GM18505 (cell line): ENCODE results near the gene F5.
"Not testable (repeated sequence)": the region's sequence is repeated elsewhere in the genome, so short reads cannot be mapped to it uniquely, and the experiment has no call there.

Experiments used
- ATAC-seq: cut with Tn5 transposase; IDR thresholded peaks from one replicate; pipeline ENCODE4 v1.9.1; 2021; ENCODE audit not compliant: unreplicated experiment
- POLR2A ChIP-seq: IDR thresholded peaks from 4 replicates; pipeline ENCODE4 v1.6.1; 2011; ENCODE audit warnings: borderline replicate concordance; ENCODE audit not compliant: insufficient read depth, insufficient read length; ENCODE audit errors: extremely low read depth

F5 gene

DNA sequence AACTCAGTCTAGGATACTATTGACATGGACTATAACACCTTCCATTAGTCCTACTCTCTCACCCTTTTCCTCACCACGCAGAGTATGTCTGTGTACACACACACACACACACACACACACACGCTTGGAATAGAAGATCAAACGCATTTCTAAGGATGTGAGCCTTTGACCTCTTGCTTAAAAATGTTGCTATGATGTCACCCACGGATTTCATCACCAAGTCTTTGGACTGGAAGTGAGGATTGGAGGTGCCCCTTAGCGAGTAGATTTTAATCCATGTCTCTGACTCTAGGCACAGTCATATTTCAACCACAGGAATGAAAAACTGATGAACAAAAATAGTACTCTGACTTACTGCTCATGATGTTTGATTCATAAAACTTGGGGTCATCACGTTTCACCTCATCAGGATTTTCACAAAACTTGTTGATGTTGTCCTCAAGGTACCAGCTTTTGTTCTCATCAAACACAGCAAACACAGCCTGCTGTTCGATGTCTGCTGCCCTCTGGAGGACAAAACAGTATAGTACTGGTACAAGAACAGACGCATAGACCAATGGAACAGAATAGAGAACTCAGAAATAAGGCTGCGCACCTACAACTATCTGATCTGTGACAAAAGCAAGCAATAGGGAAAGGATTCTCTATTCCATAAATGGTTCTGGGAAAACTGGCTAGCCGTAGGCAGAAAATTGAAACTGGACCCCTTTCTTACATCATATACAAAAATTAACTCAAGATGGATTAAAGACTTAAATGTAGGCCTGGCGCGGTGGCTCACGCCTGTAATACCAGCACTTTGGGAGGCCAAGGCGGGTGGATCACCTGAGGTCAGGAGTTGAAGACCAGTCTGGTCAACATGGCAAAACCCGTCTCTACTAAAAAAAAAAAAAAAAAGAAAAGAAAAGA, 39.9 kb downstream of the F5 start:
- TF ChIP-seq POLR2A: no peak
- ATAC-seq: no peak

DNA sequence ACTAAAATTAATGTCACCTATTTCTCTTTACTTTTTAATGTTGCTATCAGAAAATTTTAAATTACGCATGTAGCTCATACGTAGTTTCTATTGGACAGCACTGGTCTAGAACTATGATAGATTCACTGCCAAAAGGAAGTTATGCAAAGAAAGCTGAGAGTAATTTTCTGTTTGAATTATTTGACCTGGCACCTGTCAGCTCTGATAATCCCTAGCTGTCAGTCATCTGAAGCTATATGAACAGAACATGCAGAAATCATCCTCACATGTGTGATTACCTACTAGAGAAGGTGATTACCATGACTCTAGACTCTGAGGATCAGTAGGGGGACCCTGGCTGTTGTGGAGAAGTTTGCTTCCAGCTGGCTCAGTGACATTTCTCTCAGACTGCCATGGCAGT, 40.8 kb downstream of the F5 start:
- no peak for TF ChIP-seq POLR2A
- no peak for ATAC-seq

DNA sequence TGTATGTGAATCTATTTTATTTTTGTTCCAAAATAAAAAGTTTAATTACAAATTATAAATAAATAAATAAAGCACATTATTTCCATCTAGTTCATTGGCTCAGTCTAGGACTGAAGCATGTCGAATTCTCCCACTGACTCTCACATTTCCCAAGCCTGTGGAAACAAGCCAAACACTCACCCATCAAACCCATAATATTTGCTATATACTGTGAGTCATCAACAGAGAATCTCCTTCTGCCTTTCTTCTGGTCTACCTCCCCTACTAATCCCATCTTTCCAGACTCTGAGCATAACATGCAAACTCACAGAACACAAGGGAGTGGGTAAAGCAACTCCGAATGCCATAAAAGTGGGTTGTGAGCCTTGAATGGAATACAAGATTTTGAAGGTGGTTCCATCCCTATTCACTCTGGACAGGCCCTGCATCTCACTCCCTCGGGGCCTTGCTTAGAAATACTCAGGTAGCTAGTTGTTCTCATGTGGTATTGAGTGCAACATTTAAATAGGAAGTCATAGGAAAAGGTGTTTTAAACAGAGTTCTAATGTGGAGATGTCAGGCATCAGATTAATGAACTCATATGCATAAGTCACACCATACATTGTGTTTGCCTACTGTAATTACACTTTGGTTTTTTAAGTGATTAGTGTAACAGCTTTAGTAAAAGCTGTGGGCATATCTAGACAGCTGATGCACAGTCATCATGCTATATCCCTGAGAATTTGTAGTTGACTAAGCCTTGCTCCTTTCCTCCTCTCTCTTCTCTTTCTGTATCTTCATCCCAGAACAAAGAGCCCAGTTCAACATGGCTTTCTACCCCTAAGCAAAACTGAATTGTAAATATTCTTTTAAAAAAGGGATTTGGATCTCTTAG, 47.0 kb downstream of the F5 start:
- no peak for ATAC-seq
- no peak for TF ChIP-seq POLR2A

DNA sequence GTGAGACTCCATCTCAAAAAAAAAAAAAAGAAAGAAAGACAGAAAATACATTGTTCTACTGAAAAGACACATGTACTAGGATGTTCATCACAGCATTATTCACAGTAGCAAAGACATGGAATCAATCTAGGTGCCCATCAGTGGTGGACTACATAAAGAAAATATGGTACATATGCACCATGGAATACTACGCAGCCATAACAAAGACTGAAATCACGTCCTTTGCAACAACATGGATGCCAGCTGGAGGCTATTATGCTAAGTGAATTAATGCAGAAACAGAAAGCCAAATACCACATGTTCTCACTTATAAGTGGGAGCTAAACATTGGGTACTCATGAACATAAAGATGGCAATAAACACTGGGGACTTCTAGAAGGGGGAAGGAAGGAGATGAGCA, 51.6 kb downstream of the F5 start:
- ATAC-seq: no peak

DNA sequence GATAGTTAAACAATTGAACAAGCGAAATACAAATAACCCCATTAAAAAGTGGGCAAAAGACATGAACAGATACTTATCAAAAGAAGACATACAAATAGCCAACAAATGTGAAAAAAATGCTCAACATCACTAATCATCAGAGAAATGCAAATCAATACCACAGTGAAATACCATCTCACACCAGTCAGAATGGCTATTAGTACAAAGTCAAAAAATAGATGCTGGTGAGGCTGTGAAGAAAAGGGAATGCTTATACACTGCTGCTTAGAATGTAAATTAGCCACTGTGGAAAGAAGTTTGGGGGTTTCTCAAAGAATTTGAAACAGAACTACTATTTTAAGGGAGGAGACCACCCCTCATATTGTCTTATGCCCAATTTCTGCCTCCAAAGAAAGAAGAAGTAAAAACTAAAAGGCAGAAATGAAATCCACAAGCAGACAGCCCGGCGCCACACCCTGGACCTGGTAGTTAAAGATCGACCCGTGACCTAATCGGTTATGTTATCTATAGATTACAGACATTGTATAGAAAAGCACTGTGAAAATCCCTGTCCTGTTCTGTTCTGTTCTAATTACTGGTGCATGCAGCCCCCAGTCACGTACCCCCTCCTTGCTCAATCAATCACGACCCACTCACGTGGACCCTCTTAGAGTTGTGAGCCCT, 52.6 kb downstream of the F5 start:
- not testable (repeated sequence) for ATAC-seq

More for the DNA sequence above, 51.6 kb downstream of the F5 start:
- no peak for TF ChIP-seq POLR2A

DNA sequence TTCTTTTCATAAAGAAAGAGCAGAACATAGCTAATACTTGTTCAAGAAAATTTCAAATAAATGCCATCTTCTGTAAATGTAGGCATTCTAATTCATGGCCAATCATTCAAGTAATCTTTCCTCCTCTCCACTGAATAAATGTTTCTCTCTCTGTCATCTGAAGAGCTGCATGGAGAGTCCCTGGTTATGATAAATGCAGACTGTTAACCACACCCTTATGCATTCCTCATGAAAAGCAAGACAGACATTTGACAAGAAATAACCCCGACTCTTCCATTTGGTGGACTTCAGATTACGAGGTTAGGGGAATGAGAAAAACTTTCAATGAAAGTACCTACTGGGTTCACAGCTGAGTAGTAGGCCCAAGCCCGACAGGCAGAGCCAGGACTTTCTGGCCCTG, 55.8 kb downstream of the F5 start:
- no peak for TF ChIP-seq POLR2A
- ATAC-seq: no peak

DNA sequence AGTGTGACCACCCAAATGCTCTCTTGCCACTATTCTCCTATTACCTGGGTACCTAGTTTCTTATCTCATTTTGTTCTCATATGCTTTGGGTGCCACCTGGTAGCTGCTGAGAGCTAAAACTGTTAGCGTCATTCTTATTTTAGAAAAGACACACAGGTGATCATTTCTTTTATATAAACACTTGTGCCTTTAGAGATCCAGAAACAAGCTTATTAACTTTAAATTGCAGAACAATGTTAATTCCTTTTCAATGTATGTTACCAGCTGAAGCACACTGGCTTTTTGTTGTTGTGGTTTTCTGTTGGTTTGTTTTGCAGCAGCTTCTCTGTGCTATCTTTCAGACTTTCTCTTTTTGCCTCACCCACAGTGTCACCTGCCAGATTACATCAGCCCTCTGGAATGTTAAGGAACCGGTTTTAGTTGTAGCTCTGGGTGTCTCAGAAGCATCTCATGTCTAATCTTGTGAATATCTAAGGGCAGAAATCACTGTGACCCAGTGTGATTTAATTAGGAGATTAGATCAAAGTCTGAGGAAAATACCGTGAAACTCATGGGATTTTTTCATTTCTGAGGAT, 57.1 kb downstream of the F5 start:
- TF ChIP-seq POLR2A: no peak
- ATAC-seq: no peak

DNA sequence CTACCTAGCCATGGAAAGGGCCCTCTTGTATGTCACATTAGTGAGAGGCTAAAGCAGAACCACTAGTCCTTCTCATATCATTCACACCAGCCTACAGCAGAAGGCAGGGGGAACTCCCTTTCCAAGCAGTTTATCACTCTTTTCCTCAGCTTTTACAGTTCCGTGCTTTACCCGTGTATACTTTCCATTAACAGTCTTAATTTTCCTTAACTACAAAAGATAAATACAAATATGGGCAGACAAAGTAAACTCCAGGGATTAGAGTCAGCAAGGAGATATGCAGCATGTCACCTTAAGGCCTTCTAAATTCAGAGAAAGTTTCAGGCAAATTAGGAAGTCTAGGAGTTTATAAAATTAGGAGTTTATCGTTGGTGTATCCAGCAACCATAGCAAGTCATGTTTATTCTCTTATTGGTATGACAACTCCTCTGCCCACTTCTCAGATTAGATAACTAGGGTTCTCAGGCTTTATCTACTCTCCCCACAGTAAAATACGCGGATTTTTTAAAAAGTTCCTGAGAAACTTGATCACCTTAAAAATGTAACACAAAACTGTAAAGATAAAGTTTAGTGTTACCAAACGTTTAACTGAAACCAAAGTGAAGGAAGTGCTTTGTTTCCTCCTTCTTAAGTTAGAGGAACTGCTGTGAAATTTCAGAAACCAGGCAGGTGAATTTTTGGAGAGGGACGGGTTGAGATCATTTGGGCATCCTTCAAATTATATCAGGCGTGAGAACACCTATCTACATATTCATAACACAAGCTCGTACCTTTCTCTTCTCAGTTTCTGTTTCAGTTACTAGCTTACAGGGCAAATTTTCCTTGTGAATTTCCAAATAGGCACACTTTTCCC, 57.8 kb downstream of the F5 start:
- ATAC-seq: no peak
- TF ChIP-seq POLR2A: no peak

DNA sequence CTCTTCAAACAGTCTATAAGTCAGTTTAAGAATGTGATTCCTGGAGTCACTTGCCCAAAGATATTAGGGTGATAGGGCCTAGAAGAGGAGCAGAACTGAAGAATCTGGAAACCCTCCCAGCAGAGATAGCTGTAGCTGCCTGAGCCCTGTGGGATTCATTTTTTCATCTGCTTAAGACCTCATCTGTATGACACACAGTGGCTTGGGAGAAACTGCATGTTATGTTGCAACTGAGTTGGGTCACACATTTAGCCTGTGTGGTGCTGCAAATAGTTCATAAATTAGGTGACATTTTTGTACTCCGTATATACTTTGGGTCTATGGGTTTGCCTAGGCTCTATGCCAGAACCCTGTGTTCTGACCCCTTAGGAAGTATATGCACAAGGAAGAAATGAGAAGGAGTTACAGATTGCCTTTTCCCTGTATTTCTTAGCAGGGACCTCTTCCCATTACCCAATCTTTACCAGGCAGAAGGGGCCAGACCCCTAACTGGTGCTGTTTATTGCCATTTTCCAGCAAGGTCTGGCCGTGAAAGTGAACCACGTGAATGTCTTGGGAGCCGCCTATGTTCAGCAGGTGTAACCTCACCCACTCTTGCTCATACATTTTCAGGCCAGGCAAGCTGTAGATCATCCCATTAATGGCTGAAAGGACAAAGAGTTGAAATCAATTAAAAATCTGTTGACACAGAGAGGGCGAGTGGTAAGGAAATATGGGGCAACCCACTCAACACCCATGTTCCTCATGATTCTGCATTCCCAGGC, 58.6 kb downstream of the F5 start:
- no peak for TF ChIP-seq POLR2A
- ATAC-seq: no peak

DNA sequence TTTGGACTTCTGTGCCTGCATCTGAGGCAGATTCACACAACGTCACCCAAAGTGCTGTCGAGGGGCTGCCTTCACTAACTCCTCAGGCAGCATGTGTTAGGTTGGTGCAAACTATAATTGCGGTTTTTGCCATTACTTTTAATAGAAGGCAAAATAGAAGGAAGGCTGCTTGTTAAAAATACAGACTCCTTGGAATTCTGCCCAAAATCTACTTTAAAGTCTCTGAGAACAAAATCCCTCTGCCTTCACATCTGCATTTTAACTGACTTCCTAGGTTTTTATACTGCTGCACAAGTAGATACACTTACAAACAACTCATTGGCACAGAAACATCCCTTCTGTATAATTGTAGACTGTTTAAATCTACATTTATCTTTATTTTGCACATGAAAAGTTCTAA, 59.3 kb downstream of the F5 start:
- no peak for TF ChIP-seq POLR2A
- ATAC-seq: no peak

DNA sequence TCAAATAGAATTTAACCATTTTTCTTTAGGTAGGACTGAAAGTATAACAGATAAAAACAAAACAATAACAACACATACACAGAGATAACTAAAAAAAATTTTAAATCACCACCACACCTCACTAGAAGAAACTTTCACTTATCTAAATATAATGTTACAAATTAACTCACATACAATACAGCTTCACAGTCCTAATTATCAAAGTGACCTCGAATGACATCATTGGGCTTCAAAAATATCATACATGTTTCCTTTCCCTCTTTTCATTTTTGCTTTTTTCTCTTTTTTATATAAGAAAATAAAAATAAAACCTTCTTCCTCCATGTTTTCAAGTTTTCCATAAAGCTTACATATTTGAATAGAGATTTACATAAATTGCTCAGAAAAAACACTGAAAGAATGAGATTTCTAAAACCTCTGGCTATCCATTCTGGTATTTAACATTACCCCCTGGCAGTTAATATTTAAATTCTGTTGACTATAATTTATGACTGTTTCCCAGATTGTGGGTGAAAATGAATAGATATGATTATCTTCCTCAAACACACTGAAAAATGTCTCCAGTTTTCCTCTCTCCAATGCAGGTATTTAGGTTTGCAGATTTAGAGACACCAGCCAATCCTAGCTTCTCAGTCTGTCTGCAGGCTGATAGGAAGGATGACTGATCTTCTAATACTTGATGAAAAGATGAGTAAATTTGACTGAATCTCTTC, 60.0 kb downstream of the F5 start:
- no peak for ATAC-seq
- no peak for TF ChIP-seq POLR2A

DNA sequence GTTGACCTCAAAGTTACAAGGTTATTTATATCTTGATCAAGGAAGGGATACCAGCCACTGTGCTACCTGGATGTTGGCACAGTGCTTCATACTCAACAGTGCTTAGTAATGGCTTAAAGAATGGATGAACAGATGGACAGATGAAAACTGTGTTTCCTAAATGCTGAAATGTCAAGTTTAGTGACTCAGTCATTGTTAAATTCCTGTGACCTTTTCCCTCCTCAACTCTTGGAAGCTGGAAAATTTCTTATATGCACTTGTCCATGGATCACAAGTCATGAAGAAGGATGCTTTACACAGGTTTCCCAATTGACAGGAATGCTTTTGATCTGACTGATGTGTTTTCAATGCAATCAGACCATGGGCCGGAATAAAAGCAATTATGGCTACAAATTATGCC, 60.9 kb downstream of the F5 start:
- ATAC-seq: no peak
- no peak for TF ChIP-seq POLR2A

DNA sequence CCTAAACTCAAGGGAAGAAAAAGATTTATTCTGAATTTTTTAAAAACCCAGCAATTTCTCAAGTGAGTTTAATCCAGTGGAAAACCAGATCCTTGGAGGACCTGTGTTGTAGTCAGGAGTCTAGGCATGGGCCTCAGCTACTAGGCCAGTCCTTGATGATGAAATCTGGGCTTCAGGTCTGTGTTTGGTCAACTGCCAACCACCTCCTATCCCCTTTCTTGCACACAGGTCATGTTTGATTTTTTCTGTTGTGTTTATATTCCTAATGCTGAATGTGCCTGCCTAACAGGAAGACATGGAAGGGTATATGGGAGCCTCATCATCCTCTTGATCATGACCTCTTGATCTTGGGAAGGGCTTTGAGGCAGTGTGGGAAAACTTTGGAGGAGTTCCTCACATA, 62.4 kb downstream of the F5 start:
- no peak for ATAC-seq
- TF ChIP-seq POLR2A: no peak
